ENCODE measurements around the gene PROKR1. TPM values are rescaled to one million over a fixed set of nuclear protein-coding genes. Genes with fewer than 3 reads are reported as not detected.

PROKR1 gene
- total and polyA plus RNA-seq, 2 of the 4 experiments (the other 2 are of a cell fraction) = not detected

DNA sequence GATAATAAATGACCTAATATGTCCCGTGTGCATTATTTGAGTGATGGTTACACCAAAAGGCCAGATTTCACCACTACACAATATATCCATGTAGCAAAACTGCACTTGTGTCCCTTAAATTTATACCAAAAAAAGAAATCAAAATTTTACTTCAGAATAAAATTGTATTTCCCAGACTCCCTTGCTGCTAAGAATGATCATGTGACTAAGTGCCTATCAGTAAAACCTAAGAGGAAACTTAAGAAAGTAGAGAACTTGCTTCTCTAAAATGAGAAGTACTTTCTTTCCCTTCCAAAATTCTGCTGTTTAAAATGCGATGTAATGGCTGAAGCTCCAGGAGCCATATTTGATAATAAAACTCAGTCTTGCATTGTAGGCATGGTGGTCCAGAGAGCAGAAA lies 24.0 kb downstream of the PROKR1 start:
- Histone ChIP-seq H3K4me2 (ENCODE audit: low read depth, low read length) (no peak overlapping the region), H3K18ac (ENCODE audit: low read depth, low read length) (no peak overlapping the region), H3K9me1 (ENCODE audit: insufficient read depth, low read length) (no peaks in the 10 kb centered on the region), H3K14ac (replicated peaks; ENCODE audit: low read depth, low read length) (no peak overlapping the region), H4K20me1 (ENCODE audit: insufficient read depth, low read length) (no peaks in the 10 kb centered on the region), H3K27ac (ENCODE audit: insufficient read depth, low read length) (no peak overlapping the region), H3K36me3 (ENCODE audit: control insufficient read depth, insufficient read depth, low read length) (no peaks in the 10 kb centered on the region), H2AFZ (replicated peaks; ENCODE audit: low read length, poor library complexity) (no peak overlapping the region), H3K4me3 (ENCODE audit: insufficient read depth, low read depth, low read length) (no peak overlapping the region), H3K9me3 (ENCODE audit: control insufficient read depth, insufficient read depth, low read length) (no peaks in the 10 kb centered on the region), H2AK5ac (ENCODE audit: low read depth, low read length) (no peak overlapping the region), H2BK120ac (ENCODE audit: low read depth, low read length) (no peak overlapping the region), H4K5ac (ENCODE audit: low read depth, low read length) (no peak overlapping the region), H2AK9ac (replicated peaks; ENCODE audit: low read depth, low read length, poor library complexity) (no peak overlapping the region), H2BK15ac (ENCODE audit: low read depth, low read length) (no peak overlapping the region), H3K9ac (ENCODE audit: low read depth, low read length) (no peak overlapping the region), H2BK5ac (ENCODE audit: low read depth, low read length, poor library complexity, severe bottlenecking) (no peak overlapping the region), H4K91ac (ENCODE audit: insufficient read depth, low read depth, low read length) (no peak overlapping the region), H4K8ac (ENCODE audit: low read depth in 2 of 2, low read length in 2 of 2) (no peak overlapping the region), H3K56ac (ENCODE audit: extremely low read depth, insufficient read depth, low read length) (no peak overlapping the region), H3K4me1 (ENCODE audit: control insufficient read depth, insufficient read depth, low read length) (no peaks in the 10 kb centered on the region; the same call in 1 of the 2 replicates), H3K23ac (ENCODE audit: low read depth, low read length) (no peak overlapping the region), H3K4ac (ENCODE audit: low read depth, low read length) (no peak overlapping the region), H3K79me1 (ENCODE audit: low read depth in 1 of 2, low read length in 2 of 2) (no peaks in the 10 kb centered on the region), H3K27me3 (ENCODE audit: control insufficient read depth, insufficient read depth, low read length) (peaks cover 16% of the 10 kb centered on the region), H2BK20ac (ENCODE audit: low read depth, low read length) (no peak overlapping the region)
- no peak for ATAC-seq (ENCODE audit: low read depth)
- CTCF ChIA-PET = no interaction called here
- TF ChIP-seq BHLHE40 (IDR thresholded peaks at IDR 0.05; ENCODE audit: low read depth, low read length) = no peak
- TF ChIP-seq CEBPB (IDR thresholded peaks at IDR 0.05; ENCODE audit: low read depth, low read length) = no peak
- TF ChIP-seq NFE2L2 (IDR thresholded peaks at IDR 0.05; ENCODE audit: low read depth, low read length) = no peak
- no peak for TF ChIP-seq CTCF (conservative IDR thresholded peaks at IDR 0.05; ENCODE audit: low read depth, low read length)
- no peak for TF ChIP-seq MXI1 (IDR thresholded peaks at IDR 0.05; ENCODE audit: borderline replicate concordance, low read depth, low read length)
- TF ChIP-seq POLR2A (IDR thresholded peaks at IDR 0.05; ENCODE audit: low read depth, low read length) = no peak
- no peak for TF ChIP-seq RCOR1 (IDR thresholded peaks at IDR 0.05; ENCODE audit: insufficient replicate concordance, low read length)
- TF ChIP-seq CHD1 (IDR thresholded peaks at IDR 0.05; ENCODE audit: low read depth, low read length) = no peak
- intact Hi-C loops (cut with micrococcal nuclease) = no loop called here
- WGBS, 2 experiments (ENCODE audit: extremely low coverage in 2 of 2, insufficient read length in 1 of 2) = no CpG with 5 or more reads among the region's 2 CpGs
- dilution Hi-C loops (cut with HindIII; ENCODE audit: low sequenced_read_pairs, unreplicated experiment) = no loop called here
- POLR2A ChIA-PET (ENCODE audit: unreplicated experiment) = no interaction called here
- in situ Hi-C loops (cut with MboI; ENCODE audit: low sequenced_read_pairs) = no loop called here
- BruUV-seq (replicated peaks) = no TSS peak
- DNase-seq = no peak

All from IMR-90 (cell line).